ENCODE data around the gene SHQ1.

Gene SHQ1

GRCh38 chr3:72708441-72708840 lies 139.8 kb downstream of the SHQ1 start:
- no peak for TF ChIP-seq CTCF (IDR thresholded peaks at IDR 0.05; ENCODE audit: low read depth, low read length)
- H3K9me3 ChIP-seq (ENCODE audit: severe bottlenecking): peaks cover 4% of the 10 kb centered on the region
- no peaks in the 10 kb centered on the region for H3K27me3 ChIP-seq (ENCODE audit: insufficient read depth, low read depth, severe bottlenecking)
- H3K36me3 ChIP-seq: no peaks in the 10 kb centered on the region
- H3K27ac ChIP-seq: no peak overlapping the region
- DNase-seq: no peak
- no peak overlapping the region for H3K4me3 ChIP-seq (ENCODE audit: low read depth, low read length)

- Histone ChIP-seq H3K27me3 (ENCODE audit: insufficient read depth, low read depth, severe bottlenecking) (no peaks in the 10 kb centered on the region), H3K27ac (no peak overlapping the region), H3K4me3 (ENCODE audit: low read depth, low read length) (no peak overlapping the region), H3K36me3 (no peaks in the 10 kb centered on the region), H3K9me3 (ENCODE audit: severe bottlenecking) (no peaks in the 10 kb centered on the region)
- no peak for DNase-seq
- no peak for TF ChIP-seq CTCF (IDR thresholded peaks at IDR 0.05; ENCODE audit: low read depth, low read length)
Observed at GRCh38 chr3:72702997-72703396, 145.2 kb downstream of the SHQ1 start.

- no peaks in the 10 kb centered on the region for H3K36me3 ChIP-seq
- no peak for TF ChIP-seq CTCF (IDR thresholded peaks at IDR 0.05; ENCODE audit: low read depth, low read length)
- no peak overlapping the region for H3K4me3 ChIP-seq (ENCODE audit: low read depth, low read length)
- H3K27me3 ChIP-seq (ENCODE audit: insufficient read depth, low read depth, severe bottlenecking): no peaks in the 10 kb centered on the region
- no peaks in the 10 kb centered on the region for H3K9me3 ChIP-seq (ENCODE audit: severe bottlenecking)
- no peak overlapping the region for H3K27ac ChIP-seq
- no peak for DNase-seq
Observed at GRCh38 chr3:72702390-72702789, 145.9 kb downstream of the SHQ1 start.

GRCh38 chr3:72700106-72700505 lies 148.1 kb downstream of the SHQ1 start:
- Histone ChIP-seq H3K36me3 (no peaks in the 10 kb centered on the region), H3K27ac (no peak overlapping the region), H3K27me3 (ENCODE audit: insufficient read depth, low read depth, severe bottlenecking) (no peaks in the 10 kb centered on the region), H3K9me3 (ENCODE audit: severe bottlenecking) (no peaks in the 10 kb centered on the region), H3K4me3 (ENCODE audit: low read depth, low read length) (no peak overlapping the region)
- no peak for DNase-seq
- TF ChIP-seq CTCF (IDR thresholded peaks at IDR 0.05; ENCODE audit: low read depth, low read length): no peak

- TF ChIP-seq CTCF (IDR thresholded peaks at IDR 0.05; ENCODE audit: low read depth, low read length): no peak
- no peak overlapping the region for H3K27ac ChIP-seq
- no peaks in the 10 kb centered on the region for H3K27me3 ChIP-seq (ENCODE audit: insufficient read depth, low read depth, severe bottlenecking)
- DNase-seq: no peak
- no peaks in the 10 kb centered on the region for H3K36me3 ChIP-seq
- no peaks in the 10 kb centered on the region for H3K9me3 ChIP-seq (ENCODE audit: severe bottlenecking)
- no peak overlapping the region for H3K4me3 ChIP-seq (ENCODE audit: low read depth, low read length)
Observed at GRCh38 chr3:72699631-72700030, 148.6 kb downstream of the SHQ1 start.

Measured in WERI-Rb-1 (cell line).